GM19397 (cell line): ENCODE results near the gene NDOR1.
"Not testable (repeated sequence)": the region's sequence is repeated elsewhere in the genome, so short reads cannot be mapped to it uniquely, and the experiment has no call there.

Experiments
- ATAC-seq: cut with Tn5 transposase; IDR thresholded peaks from one replicate; pipeline ENCODE4 v1.9.1; 2021; ENCODE audit warnings: mild to moderate bottlenecking, moderate library complexity; ENCODE audit not compliant: unreplicated experiment

NDOR1 gene

DNA sequence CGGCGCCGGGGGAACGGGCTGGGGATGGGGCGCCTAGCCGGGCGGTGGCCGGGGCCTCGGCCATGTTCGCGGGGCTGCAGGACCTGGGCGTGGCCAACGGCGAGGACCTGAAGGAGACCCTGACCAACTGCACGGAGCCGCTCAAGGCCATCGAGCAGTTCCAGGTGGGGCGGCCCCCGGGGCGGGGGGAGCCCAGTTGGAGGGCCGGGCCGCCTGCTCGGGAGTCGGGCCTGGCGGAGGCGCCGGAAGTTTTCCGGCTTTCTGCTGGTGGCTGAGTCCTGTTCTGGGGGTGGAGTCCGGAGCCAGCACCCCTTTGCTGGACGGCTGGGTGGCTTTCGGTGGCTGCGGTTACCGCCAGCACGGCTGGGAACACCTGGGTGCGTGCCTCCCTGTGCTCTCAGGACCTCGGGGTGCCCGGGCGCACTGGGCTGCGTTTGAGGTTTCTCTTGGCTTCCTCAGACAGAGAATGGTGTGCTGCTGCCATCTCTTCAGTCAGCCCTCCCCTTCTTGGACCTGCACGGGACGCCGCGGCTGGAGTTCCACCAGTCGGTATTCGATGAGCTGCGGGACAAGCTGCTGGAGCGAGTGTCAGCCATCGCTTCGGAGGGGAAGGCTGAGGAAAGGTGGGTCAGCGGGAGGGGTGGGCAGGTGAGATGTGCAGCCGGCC lies 50.1 kb downstream of the NDOR1 start:
- ATAC-seq, result no peak

DNA sequence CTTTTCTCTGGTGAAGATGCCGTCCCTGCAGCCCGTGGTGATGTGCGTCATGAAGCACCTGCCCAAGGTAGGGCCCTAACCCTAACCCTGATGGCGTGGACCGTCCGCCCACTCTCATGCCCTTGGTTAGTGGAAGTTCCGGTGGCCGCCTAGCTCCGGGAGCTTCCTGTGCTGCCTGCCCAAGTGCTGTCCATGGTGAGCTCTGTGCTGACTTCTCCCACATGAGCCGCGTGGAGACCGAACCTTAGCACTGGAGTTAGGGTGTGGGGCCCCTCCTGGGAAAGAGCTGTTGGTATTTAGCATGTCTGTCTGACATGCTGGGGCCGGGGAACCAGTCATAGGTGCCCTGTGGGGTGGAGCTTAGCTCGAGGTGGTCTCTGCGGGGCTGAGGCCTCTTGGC lies 50.9 kb downstream of the NDOR1 start:
- no peak for ATAC-seq

- ATAC-seq, result no peak
These were observed 51.4 kb downstream of the NDOR1 start for GRCh38 chr9:137256856-137257255.

DNA sequence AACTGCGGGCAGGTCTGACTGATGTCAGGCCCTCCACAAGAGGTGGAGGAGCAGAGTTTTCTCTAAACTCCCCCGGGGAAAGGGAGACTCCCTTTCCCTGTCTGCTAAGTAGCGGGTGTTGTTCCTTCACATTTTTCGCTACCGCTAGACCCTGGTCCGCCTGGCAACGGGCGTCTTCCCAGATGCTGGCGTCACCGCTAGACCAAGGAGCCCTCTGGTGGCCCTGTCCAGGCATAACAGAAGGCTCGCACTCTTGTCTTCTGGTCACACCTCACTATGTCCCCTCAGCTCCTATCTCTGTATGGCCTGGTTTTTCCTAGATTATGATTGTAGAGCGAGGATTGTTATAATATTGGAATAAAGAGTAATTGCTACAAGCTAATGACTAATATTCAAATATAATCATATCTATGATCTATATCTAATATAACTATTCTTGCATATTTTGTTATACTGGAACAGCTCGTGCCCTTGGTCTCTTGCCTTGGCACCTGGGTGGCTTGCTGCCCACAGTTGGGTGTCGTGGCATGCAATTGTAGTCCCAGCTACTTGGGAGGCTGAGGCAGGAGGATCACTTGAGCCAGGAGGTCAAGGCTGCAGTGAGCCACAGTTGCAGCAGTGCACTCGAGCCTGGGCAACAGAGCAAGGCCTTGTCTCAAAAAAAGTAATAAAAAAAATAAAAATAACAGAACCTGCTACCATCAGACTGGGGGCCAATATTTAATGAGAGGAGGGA lies 56.8 kb downstream of the NDOR1 start:
- not testable (repeated sequence) for ATAC-seq

DNA sequence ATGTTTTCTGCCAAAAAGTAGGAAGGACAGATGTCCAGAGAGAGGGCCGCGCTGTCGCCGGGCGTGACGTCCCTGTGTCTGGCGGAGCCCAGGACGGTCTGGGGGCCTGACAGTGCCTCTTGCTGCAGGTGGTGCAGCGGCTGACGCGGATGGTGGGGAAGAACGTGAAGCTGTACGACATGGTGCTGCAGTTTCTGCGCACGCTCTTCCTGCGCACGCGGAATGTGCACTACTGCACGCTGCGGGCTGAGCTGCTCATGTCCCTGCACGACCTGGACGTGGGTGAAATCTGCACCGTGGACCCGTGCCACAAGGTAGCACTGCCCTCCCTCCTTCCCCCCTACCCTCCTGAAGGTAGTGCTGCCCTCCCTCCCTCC lies 57.4 kb downstream of the NDOR1 start:
- ATAC-seq, result no peak

DNA sequence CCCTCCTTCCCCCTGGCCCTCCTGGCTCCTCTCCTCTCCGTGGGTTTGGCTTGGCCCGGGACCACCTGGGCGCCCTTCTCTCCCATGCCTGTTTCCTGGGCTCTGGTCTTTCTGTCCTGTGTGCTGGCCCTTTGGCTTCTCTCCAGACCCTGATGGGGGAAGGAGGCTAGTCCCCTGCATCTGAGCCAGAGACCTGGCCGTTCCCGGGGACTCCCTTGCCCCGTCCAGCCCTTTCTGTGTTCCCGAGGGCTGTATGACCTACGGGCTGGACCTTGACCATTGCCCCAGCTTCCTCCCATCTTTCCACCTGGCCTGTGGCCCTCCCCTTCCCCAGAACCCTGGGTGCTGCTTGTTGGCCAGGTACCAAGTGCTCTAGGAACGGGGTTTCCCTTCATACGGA lies 58.0 kb downstream of the NDOR1 start:
- no peak for ATAC-seq

GRCh38 chr9:137264067-137264466 lies 58.6 kb downstream of the NDOR1 start:
- no peak for ATAC-seq

DNA sequence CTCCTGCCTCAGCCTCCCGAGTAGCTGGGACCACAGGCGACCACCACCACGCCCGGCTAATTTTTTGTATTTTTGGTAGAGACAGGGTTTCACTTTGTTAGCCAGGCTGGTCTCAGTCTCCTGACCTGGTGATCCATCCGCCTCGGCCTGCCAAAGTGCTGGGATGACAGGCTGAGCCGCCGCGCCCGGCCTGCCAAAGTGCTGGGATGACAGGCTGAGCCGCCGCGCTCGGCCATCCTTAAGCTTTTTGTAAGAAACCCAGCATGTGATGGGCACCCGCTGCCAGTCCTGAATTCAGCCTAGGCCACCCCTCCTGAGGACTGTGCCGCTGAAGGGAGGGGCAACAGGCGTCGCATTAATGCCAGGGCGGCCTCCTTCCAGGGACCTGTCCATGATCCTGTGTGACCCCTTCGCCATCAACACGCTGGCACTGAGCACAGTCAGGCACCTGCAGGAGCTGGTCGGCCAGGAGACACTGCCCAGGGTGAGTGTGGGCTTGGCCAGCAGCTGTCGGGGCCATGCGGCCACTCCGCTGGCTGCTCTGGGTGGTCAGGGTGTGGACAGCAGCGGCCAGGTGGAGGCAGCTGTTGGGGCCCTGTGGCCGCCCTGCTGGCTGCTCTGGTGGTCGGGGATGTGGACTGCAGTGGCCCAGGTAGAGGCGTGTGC lies 60.1 kb downstream of the NDOR1 start:
- ATAC-seq, result no peak

GRCh38 chr9:137266162-137266527 lies 60.6 kb downstream of the NDOR1 start:
- ATAC-seq, result no peak
